Measurements from ENCODE around the gene RAB7A.
"Not testable (repeated sequence)": the region's sequence is repeated elsewhere in the genome, so short reads cannot be mapped to it uniquely, and the experiment has no call there.

Gene RAB7A

DNA sequence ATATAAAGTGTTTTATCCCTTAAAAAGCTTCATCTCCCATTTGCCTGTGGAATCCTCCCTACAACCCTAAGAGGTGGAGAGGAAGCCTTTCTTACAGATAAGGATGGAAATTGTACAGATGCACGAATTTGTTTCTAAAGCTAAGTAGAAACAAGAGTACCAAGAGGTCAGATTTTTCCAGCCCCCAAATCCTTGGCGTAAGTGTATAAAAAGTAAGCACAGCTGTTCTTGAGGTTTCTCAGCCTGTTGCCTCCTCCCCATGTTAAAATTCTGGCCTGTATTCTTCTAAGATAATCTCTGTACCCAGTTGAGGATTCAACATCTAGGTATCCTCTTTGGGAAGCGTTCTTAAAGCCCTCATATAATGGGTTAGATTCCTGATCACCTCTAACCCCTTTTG lies 34.9 kb downstream of the RAB7A start:
- no peak overlapping the region for H3K4me3 Mint-ChIP-seq
- DNase-seq, result no peak
- peaks cover 27% of the 10 kb centered on the region for H3K36me3 Mint-ChIP-seq (ENCODE audit: low read depth)
- peaks cover 4% of the 10 kb centered on the region for H3K9me3 Mint-ChIP-seq
- ATAC-seq, result no peak
- peak overlapping the region; percentile 7 for H3K27ac Mint-ChIP-seq
- H3K27me3 Mint-ChIP-seq, result no peaks in the 10 kb centered on the region
- H3K4me1 Mint-ChIP-seq, result peaks cover 66% of the 10 kb centered on the region

DNA sequence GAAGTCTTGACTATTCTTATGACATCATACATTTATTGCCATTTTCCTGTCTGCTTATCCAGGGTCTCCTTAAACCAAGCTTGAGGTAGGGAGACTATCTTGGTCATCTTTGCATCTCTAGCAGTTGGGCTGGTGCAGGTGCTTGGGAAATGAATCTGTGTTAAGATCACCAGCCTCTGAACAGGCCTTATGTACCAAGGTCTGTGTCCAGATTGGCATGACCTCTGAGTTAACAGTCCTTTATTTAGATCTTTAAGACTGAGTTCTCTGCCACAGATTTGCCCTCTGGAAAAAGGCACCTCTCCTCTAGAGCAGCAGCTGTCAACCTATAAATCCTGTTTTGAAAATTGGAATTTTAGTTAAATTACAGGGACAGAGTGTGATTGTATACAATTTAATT lies 35.4 kb downstream of the RAB7A start:
- Mint-ChIP-seq H3K4me1 (peaks cover 71% of the 10 kb centered on the region), H3K27ac (no peak overlapping the region), H3K4me3 (no peak overlapping the region), H3K36me3 (ENCODE audit: low read depth) (peaks cover 32% of the 10 kb centered on the region), H3K9me3 (peaks cover 4% of the 10 kb centered on the region), H3K27me3 (no peaks in the 10 kb centered on the region)
- DNase-seq (no peak), ATAC-seq (no peak)

DNA sequence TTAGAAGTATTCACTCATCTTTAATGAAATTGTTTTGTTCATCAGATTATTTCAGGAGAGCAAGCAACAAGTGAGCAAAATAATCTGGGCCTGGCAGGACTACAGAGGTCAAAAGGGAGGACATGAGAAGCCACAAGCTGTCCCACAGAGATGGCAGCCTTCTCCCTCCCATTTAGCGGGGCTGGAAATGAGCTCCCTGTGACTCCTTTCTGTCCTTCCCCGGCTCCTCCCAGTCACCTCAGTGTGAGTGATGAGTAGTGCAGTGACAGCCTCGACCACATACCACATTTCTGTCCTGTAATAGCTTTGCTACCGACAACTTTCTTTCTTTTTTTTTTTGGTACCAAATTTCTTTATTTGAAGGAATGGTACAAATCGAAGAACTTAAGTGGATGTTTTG lies 38.0 kb downstream of the RAB7A start:
- DNase-seq (peak; percentile 44), ATAC-seq (peak; percentile 99)
- Mint-ChIP-seq H3K36me3 (ENCODE audit: low read depth) (peaks cover 34% of the 10 kb centered on the region), H3K4me1 (peaks cover 86% of the 10 kb centered on the region), H3K27me3 (no peaks in the 10 kb centered on the region), H3K9me3 (no peaks in the 10 kb centered on the region), H3K27ac (peak overlapping the region; percentile 69), H3K4me3 (no peak overlapping the region)

DNA sequence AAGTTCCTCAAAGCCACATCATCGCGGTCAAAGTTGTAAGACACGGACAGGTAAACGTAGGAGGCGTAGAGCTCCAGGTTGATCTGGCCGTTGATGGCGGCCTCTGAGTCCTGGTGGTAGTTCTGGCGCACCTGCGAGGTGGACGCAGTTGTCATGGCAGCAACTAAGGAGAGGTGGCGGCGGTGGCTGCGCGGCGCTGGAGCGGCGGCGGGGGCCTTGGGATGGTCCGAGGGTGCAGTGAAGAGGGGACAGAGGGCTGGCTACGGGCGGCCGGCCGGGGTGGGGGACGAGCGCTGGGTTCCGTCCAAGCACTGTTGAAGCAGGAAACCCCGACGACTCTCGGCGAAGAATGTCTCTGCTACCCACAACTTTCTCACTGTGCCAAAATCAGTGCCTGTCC lies 38.9 kb downstream of the RAB7A start:
- Mint-ChIP-seq H3K4me1 (peaks cover 86% of the 10 kb centered on the region), H3K27me3 (no peaks in the 10 kb centered on the region), H3K27ac (no peak overlapping the region), H3K4me3 (no peak overlapping the region), H3K9me3 (no peaks in the 10 kb centered on the region), H3K36me3 (ENCODE audit: low read depth) (peaks cover 34% of the 10 kb centered on the region)
- DNase-seq (no peak), ATAC-seq (no peak)

DNA sequence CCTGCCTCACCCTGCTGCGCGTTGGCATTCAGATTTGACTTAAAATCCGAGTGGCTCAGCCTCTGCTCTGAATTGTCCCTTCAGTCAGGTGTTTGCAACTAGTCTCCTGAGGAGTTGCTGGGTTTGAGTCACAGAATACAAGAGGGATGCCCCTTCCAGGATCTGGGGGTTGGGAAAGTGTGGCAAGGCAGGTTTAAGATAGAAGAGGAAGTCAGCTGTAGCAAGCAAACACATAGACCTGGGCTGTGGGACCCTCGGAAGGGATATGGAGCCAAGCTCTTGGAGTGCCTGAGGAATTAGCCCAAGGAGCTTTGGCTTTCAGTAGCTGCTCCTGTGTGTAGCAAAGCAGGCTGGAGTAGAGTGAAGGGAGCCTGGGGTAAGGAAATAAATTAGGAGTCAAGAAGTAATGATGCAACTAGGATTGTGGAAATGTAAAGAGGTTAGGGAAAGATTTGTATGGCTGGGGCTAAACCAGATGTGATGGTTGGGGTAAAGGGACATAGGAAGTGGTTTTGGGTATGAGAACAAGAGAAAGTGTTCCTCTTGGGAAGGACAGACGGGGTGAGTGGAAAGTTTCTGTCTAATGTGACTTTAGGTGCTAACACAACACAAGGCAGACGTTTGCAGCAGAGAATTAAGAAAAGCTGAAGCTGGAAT lies 41.2 kb downstream of the RAB7A start:
- peaks cover 36% of the 10 kb centered on the region for H3K36me3 Mint-ChIP-seq (ENCODE audit: low read depth)
- no peak overlapping the region for H3K4me3 Mint-ChIP-seq
- peaks cover 73% of the 10 kb centered on the region for H3K4me1 Mint-ChIP-seq

DNA sequence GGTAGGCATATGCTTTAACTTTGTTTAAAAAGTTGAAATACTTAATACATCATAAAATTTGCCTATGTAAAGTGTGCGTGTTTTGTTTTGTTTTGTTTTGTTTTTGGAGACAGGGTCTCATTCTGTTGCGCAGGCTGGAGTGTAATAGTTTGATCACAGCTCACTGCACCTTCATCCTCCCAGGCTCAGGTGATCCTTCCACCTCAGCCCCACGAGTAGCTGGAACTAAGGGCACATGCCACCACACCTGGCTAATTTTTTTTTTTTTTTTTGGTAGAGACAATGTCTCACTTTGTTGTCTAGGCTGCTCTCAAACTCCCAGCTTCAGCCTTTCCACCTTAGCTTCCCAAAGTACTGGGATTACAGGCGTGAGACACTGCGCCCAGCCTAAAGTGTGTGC lies 42.5 kb downstream of the RAB7A start:
- ATAC-seq, result no peak
- Mint-ChIP-seq H3K27ac (no peak overlapping the region), H3K9me3 (no peaks in the 10 kb centered on the region), H3K27me3 (no peaks in the 10 kb centered on the region), H3K4me1 (peaks cover 68% of the 10 kb centered on the region), H3K4me3 (no peak overlapping the region), H3K36me3 (ENCODE audit: low read depth) (peaks cover 40% of the 10 kb centered on the region)
- DNase-seq, result no peak

More for the DNA sequence above, 41.2 kb downstream of the RAB7A start:
- peak overlapping the region; percentile 40 for H3K27ac Mint-ChIP-seq
- DNase-seq, result no peak
- no peaks in the 10 kb centered on the region for H3K27me3 Mint-ChIP-seq
- no peak for ATAC-seq
- no peaks in the 10 kb centered on the region for H3K9me3 Mint-ChIP-seq

DNA sequence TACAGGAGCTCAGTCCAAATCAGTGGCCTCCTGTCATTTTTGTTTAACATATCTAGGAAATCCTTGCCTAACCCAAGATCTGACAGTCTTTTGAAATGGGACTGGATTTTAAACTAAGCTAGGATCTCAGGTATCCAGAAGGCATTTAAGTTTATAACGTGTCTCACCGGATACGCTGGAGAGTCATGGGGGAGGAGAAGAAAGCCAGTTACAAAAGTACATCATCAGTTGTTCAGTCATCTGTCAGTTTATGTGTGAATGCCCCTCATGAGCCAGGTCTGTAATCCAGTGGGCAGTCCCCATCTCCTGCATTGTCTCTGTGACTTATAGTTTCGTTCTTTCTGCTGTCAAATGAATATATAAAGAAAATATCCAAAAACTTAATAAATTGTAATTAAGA lies 44.4 kb downstream of the RAB7A start:
- ATAC-seq, result no peak
- Mint-ChIP-seq H3K9me3 (no peaks in the 10 kb centered on the region), H3K4me3 (no peak overlapping the region), H3K27ac (peak overlapping the region; percentile 29), H3K27me3 (no peaks in the 10 kb centered on the region), H3K36me3 (ENCODE audit: low read depth) (peaks cover 34% of the 10 kb centered on the region), H3K4me1 (peaks cover 61% of the 10 kb centered on the region)
- no peak for DNase-seq

DNA sequence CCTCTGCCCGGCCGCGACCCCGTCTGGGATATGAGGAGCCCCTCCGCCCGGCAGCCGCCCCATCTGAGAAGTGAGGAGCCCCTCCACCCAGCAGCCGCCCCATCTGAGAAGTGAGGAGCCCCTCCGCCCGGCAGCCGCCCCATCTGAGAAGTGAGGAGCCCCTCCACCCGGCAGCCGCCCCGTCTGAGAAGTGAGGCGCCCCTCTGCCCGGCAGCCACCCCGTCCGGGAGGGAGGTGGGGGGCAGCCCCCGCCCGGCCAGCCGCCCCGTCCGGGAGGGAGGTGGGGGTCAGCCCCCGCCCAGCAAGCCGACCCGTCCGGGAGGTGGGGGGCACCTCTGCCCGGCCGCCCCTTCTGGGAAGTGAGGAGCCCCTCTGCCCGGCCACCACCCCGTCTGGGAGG lies 47.2 kb downstream of the RAB7A start:
- H3K4me1 Mint-ChIP-seq, result peaks cover 62% of the 10 kb centered on the region
- H3K27me3 Mint-ChIP-seq, H3K4me3 Mint-ChIP-seq, ATAC-seq, H3K9me3 Mint-ChIP-seq, H3K27ac Mint-ChIP-seq, DNase-seq: not testable (repeated sequence)
- peaks cover 26% of the 10 kb centered on the region for H3K36me3 Mint-ChIP-seq (ENCODE audit: low read depth)

DNA sequence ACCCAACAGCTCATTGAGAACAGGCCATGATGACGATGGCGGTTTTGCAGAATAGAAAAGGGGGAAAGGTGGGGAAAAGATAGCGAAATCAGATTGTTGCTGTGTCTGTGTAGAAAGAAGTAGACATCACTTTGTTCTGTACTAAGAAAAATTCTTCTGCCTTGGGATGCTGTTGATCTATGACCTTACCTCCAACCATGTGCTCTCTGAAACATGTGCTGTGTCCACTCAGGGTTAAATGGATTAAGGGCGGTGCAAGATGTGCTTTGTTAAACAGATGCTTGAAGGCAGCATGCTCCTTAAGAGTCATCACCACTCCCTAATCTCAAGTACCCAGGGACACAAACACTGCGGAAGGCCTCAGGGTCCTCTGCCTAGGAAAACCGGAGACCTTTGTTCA lies 47.6 kb downstream of the RAB7A start:
- peaks cover 62% of the 10 kb centered on the region for H3K4me1 Mint-ChIP-seq
- H3K4me3 Mint-ChIP-seq, H3K27me3 Mint-ChIP-seq, ATAC-seq, H3K9me3 Mint-ChIP-seq, H3K27ac Mint-ChIP-seq, DNase-seq: not testable (repeated sequence)
- peaks cover 24% of the 10 kb centered on the region for H3K36me3 Mint-ChIP-seq (ENCODE audit: low read depth)

DNA sequence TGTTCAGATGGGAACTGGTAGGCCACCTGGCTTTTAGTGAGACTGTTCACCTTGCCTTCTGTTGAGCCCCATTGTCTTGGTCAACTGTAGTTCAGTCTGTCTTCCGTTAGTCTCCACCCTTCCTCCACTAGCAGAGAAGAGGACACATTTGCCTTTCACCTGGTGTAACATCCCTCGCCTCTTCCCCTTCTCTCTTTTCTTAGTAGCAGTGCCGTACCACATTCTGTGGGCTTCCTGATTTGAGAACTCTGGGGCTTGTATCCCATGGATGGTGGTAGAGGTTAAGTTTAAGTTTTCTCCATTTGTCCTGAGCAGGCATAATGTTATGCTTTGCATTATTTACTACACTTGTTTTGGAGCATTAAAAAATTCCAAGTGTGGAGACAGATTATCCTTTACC lies 49.3 kb downstream of the RAB7A start:
- H3K9me3 Mint-ChIP-seq, result no peaks in the 10 kb centered on the region
- ATAC-seq (no peak), DNase-seq (no peak)
- peaks cover 26% of the 10 kb centered on the region for H3K36me3 Mint-ChIP-seq (ENCODE audit: low read depth)
- peak overlapping the region; percentile 67 for H3K27ac Mint-ChIP-seq
- H3K4me3 Mint-ChIP-seq, result no peak overlapping the region
- H3K4me1 Mint-ChIP-seq, result peaks cover 63% of the 10 kb centered on the region
- no peaks in the 10 kb centered on the region for H3K27me3 Mint-ChIP-seq

DNA sequence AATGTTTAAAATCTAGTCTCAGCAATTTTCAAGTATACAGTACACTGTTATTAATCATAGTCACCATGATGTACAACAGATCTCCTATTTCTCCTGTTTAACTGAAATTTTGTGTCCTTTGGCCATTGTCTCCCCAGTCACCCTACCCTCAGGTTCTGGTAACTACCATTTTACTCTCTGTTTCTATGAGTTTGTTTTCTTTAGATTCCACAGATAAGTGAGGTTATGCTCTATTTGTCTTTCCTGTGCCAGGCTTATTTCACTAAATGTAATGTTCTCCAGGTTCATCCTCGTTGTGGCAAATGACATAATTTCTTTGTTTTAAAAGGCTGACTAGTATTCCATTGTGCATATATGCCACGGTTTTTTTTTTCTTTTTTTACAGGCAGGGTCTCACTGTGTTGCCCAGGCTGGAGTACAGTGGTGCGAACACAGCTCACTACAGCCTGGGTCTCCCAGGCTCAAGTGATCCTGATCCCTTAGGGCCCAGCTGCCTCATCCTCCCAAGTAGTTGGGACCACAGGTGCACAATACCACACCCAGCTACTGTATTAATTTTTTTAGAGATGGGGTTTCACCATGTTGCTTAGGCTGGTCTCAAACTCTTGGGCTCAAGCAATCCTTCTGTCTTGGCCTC lies 50.0 kb downstream of the RAB7A start:
- DNase-seq, result no peak
- ATAC-seq, result no peak
- H3K4me3 Mint-ChIP-seq, result no peak overlapping the region
- H3K27ac Mint-ChIP-seq, result peak overlapping the region; percentile 0
- H3K36me3 Mint-ChIP-seq (ENCODE audit: low read depth), result peaks cover 28% of the 10 kb centered on the region
- no peaks in the 10 kb centered on the region for H3K9me3 Mint-ChIP-seq
- no peaks in the 10 kb centered on the region for H3K27me3 Mint-ChIP-seq
- H3K4me1 Mint-ChIP-seq, result peaks cover 67% of the 10 kb centered on the region

DNA sequence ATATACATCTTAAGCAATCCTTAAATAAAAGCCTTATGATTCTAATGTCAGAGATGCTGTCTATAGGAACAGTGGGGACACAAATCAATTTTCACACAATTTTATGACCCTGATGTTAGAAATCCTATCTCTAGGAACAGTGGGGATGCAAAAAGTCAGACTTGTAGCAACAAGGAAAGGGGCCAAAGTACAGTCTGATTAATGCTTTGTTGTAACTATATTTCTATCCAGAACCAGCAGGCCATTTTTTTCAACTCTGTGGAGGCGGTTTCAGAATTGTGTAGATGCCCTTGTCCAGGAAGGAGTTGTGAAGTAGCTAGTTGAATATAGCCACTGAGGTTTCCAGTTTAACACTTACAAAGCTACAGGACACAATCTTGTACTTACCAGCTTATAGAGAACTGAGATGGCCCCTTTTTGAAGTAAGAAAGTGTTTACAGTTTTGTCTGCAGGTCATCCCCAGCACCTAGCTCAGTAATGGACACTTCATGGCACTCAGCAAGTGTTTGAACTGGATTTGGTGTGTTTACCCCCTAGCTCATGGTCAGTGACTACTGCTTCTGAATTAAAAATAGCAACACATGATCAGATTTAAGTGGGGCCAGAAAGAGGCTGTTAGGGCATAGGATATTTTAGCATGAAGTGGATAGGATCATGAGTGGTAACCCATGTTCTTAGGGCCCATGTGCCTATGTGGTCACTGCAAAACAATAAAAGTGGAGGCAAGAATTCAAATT lies 54.3 kb downstream of the RAB7A start:
- no peak for DNase-seq
- Mint-ChIP-seq H3K27me3 (no peaks in the 10 kb centered on the region), H3K4me3 (no peak overlapping the region), H3K4me1 (peaks cover 93% of the 10 kb centered on the region), H3K36me3 (ENCODE audit: low read depth) (peaks cover 12% of the 10 kb centered on the region), H3K9me3 (no peaks in the 10 kb centered on the region), H3K27ac (peak overlapping the region; percentile 47)
- ATAC-seq, result no peak

DNA sequence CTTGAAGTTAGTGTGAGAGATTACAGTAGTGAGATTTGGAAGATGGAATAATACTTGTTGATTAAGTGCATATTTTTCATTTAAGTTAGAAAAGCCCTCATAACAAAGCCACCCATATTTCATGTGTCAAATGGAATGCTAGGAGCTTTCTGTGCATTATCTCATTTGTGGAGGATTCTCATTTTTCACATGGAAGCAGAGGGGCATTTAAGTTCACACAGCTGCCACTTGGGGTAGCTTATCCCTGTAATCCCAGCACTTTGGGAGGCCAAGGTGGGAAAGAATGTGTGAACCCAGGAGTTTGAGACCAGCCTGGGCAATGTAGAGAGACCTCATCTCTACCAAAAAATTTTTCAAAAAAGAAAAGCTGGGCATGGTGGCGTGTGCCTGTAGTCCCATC lies 55.2 kb downstream of the RAB7A start:
- DNase-seq (no peak), ATAC-seq (no peak)
- peaks cover 8% of the 10 kb centered on the region for H3K36me3 Mint-ChIP-seq (ENCODE audit: low read depth)
- peaks cover 94% of the 10 kb centered on the region for H3K4me1 Mint-ChIP-seq
- H3K9me3 Mint-ChIP-seq, result no peaks in the 10 kb centered on the region
- H3K4me3 Mint-ChIP-seq, result no peak overlapping the region
- peak overlapping the region; percentile 28 for H3K27ac Mint-ChIP-seq
- H3K27me3 Mint-ChIP-seq, result no peaks in the 10 kb centered on the region

DNA sequence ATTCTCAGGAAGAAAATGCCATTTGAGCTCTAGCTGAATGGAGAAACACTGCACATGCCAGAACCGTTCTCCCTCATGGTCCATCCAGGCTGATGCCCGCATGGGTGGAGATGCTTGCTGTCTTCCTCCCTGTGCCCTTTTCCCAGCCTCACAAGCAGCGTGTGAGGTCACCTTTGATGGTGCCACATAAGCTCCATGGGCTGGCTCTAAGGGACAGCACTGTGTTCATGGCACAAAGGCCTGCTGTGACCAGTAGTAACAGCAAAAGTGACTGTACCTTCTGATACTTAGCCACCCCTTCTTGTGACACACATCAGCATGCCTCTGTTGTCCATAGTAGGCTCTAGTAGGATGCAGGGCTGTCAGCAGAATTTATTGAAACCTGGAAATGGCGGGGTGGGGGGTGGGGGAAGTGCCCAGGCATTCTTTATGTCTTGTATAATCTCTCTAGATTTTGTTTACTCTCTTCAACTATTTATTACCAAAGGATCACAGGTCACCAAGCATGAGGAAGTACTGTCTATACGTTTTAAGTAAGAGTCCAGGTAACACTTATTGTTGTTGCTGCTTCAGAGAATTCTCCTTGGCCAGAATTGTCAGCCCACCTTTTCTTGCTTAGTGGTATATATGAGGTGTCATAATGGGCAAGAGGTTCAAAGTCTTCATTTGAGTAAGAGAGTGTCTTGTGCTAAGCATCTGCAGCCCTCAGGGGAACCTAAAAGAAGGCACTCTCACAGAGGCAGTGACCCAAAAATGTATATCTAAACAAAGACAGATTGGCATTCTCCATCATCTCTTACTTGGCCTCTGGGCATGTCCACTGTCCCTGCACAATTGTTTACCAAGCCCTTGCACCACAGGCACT lies 56.5 kb downstream of the RAB7A start:
- Mint-ChIP-seq H3K36me3 (ENCODE audit: low read depth) (peaks cover 7% of the 10 kb centered on the region), H3K4me1 (peaks cover 96% of the 10 kb centered on the region), H3K4me3 (no peak overlapping the region), H3K27ac (peak overlapping the region; percentile 72), H3K27me3 (no peaks in the 10 kb centered on the region), H3K9me3 (no peaks in the 10 kb centered on the region)
- DNase-seq, result no peak
- ATAC-seq, result peak; percentile 31
